NCI-H460 (cell line): ENCODE data around the gene GAS2L2. TPM values are rescaled to one million over a fixed set of nuclear protein-coding genes. Genes with fewer than 3 reads are reported as not detected.

Source experiments
- DNase-seq: peaks from one replicate; pipeline ENCODE4 v3.0.0-alpha.2; 2016; ENCODE audit warnings: low read depth; ENCODE audit errors: extremely low read depth
- total RNA-seq: library from RNA; depleted of rRNA; stranded (reverse); fragments of >200 nt; shearing (Covaris generic); gene quantifications from 2 replicates; pipeline ENCODE4 v1.2.3, GENCODE V29; 2014

Gene GAS2L2
- total RNA-seq, 1 experiment from 2014 or later: not detected

DNA sequence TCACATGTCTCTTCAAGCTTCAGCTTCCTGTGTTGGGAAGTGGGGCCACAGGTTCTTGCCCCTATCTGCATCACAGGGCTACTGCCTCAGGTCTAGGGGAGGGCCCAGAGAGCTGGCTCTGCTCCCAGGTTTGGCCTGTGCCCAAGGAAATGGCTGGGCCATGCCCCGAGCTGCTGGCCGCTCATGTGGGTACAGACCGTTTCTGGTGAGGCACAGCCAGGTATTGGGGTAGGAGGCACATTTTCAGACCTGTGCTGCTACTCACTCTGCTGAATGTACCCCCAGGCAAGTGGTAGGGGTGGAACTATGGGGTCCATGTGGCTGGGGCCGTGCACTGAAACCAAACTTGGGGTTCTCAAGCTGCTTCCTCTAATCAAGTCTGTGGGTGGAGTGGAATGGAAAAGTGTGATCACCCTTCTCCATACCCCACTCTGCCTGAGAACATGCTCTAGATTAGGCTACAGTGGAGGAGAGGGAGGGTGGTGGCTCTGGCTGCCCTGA, 4.6 kb downstream of the GAS2L2 start:
- DNase-seq: no peak

DNA sequence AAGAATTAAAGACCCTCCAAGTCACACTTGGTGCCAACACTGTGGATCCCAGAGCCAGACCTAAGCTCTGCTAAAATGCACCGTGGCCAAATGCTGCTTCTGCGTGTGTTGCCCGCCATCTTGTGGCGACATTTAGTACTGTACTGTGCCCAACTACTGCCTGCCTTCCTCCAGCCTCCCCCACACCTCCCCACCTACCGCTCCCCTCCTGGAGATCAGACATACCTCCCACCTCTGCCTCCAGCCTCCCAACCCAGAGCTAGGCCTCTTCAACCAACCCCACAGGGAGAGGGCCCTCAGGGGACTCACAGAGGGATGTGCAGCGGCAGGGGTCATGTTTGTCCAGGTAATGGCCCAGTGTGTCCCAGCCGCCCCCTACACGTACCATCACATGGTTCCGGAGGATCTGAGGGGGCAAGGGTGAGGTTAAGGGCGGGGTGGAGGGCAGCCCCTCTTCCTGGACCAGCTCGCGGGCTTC, 5.5 kb downstream of the GAS2L2 start:
- DNase-seq: peak; percentile 75

DNA sequence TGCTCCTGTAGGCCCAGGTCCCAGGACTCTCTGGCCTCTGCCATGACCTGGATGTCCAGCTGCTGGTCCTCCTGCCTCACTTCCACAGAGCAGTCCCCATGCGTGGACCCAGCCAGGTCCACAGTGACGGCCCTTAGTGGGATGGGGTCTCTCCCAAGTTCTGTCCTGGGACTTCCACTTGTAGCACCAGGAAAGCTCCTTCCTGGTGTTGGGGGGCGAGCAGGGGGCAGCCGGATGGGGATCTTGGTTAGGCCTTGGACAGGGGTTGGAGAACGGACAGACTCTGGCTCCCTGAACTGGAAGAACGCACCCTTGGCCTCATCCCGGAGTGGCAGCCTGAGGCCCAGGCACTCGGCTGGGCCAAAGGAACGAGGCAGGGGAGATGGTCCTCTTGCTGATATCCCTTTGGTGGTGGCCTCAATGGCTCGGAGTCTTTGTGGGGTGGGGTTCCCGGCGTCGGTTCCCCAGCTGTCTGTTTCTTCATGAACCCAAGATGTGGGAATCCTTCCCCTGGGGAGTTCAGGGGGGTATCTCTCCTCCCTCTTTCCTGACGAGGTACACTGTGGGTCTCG, 7.2 kb downstream of the GAS2L2 start:
- DNase-seq: no peak

DNA sequence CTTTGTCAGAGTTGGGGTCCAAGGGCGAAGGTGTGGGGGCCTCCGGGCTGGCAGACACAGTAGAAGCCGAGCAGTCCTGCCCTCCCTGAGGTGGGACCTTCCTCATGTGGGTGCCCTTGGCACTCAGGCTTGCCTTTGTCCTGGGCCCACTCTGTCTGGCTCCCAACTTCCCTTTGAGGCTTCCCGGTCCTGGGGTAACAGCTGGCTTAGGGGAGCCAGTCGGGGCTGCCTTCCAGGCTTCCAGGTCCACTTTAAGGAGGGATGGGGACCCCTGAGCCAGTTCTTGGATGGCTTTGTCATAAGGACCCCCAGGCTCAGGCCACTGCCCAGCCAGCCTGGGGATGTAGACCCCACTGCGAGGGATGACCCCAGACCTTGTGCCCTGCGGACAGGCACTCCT, 7.8 kb downstream of the GAS2L2 start:
- DNase-seq: no peak

DNA sequence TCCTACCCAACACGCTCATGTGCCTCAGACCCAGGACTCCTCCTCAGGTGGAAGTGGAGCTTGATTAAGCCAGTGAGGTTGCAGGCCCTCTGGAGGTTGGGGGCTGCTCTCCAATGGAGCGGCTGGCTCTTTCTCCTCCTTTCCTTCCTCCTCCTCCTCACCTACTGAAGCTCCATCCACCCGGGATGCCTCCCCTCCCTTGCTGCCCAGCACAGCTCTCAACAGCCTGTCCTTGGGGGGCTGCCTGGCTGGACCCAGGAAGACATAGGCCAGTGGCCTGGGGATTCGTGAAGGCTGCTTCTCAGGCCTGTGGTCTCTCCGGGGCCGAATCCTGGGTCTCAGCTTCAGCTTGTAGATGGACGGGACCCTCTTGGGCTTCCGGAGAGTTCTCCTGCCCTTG, 8.2 kb downstream of the GAS2L2 start:
- DNase-seq: no peak

DNA sequence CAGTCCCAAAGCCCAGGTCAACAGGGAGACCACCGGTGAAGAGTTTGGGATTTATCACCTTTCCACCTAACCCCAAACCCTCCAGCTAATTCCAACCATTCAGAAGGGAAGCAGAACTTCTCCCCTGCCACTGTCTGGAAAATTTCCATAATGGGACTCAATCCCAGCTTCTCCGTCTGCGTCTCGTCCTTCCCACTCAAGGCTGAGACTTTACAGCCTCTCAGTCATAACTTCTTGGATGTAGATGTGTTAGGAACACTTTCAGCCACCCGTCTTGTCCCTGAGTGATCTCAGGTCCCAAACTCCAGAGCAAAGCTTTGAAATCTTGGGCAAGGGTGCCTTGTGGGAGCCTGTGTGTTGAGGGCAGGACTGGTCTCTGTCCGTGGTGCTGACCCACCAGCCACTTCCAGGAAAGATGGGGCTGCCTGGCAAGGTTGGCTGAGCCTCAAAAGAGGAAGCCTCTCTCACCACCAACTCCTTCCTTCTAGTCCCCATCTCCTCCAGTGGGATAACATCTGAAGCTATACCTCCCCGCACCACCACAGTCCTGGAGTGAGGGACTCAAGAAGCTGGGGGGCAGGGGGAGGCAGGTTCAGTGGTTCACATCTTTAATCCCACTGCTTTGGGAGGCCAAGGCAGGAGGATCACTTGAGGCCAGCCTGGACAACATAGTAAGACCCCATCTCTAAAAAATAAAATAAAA, 9.3 kb downstream of the GAS2L2 start:
- DNase-seq: peak; percentile 30

DNA sequence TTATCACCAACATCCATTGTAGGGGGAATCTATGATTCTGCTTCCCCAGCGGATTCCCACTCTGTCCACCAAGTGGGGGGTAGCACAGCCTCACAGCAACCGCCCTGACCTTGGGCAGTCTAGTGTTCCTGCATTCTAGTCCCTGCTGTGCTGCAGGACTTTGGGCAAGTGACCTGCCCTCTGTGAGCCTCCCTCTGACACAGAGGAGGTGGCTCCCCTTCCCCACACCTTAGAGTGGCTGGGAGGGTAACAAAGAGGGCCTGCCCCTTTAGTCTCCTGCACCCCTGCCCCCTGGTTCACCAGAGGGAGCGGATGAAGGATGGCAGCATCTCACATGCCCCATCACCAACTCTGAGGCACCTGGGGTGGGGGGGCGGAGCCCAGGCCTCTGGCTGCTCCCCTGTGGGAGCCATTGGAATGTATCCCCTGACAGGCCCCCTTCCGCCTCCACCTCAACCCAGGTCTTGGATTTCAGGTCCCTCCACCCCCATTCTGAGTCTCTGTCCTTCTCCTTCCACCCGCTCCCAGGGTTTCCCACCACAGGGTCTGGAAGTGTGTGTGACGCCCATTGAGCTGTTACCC, 10.1 kb downstream of the GAS2L2 start:
- DNase-seq: no peak

DNA sequence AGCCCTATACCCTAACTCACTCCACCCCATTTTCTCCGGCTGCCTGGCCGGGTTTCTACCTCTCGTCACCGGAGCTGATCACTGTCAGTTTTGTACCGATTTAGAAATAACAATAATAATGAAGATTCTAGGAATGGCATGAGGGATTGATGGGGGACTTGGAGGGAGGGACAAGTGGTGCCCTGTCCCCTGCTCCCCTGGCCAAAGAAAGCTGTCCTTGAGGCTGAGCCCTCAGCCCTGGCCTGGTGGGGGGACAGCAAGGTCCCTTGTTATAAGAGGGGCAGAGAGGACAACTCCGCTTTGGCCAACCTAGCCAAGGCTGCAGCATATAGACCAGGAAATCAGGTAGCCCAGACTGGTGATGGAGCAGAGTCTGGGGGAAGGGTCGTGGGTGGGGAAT, 10.5 kb downstream of the GAS2L2 start:
- no peak for DNase-seq

DNA sequence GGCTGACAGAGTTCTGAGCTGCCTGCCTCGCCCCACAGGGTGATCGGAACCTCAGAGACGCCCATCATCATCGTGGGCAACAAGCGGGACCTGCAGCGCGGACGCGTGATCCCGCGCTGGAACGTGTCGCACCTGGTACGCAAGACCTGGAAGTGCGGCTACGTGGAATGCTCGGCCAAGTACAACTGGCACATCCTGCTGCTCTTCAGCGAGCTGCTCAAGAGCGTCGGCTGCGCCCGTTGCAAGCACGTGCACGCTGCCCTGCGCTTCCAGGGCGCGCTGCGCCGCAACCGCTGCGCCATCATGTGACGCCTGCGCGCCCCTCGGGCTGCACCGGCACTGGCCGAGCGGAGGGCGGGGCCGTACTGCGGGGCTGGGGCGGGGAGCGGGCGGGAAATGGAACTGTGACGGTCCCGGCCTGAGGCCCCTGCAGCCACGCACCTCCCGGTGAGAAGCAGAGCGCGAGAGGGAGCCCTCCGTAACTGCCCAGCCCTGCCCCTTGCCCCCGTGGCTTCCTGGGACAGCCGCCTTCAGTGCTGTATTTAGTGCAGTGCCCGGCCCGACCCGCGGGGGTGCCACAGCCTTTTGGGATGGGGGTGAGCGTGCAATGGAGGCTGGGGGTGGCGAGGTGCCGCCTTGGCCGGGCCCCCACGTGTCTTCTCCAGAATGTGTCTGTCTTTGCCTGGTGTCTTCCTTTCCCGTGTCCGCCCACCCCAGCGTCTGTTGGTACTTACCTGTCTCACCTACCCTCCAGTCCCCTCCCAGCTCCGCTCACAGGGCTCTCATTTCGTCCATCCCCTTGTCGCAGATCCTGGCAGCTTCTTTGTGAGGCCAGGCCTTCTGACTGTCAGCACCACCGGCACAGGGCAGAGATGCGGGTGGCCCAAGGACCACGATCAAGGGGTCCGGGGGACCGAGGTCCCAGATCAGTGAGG, 11.8 kb downstream of the GAS2L2 start:
- DNase-seq: no peak

DNA sequence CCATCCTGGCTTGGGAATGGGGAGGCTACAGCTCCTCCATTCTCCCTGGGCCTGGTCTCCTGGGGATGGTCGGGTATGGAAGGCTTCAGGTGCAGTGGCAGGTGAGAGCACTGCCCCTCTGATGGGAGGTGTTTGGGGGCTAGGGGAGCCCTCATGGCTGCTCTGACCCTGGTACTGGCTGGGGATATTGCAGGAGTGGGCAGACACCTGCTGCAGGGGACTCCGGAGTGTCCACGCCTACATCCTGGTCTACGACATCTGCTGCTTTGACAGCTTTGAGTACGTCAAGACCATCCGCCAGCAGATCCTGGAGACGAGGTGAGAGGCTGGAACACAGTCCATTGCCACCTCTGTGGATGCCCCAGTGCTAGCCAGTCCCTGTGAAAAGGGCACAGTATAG, 12.8 kb downstream of the GAS2L2 start:
- no peak for DNase-seq

DNA sequence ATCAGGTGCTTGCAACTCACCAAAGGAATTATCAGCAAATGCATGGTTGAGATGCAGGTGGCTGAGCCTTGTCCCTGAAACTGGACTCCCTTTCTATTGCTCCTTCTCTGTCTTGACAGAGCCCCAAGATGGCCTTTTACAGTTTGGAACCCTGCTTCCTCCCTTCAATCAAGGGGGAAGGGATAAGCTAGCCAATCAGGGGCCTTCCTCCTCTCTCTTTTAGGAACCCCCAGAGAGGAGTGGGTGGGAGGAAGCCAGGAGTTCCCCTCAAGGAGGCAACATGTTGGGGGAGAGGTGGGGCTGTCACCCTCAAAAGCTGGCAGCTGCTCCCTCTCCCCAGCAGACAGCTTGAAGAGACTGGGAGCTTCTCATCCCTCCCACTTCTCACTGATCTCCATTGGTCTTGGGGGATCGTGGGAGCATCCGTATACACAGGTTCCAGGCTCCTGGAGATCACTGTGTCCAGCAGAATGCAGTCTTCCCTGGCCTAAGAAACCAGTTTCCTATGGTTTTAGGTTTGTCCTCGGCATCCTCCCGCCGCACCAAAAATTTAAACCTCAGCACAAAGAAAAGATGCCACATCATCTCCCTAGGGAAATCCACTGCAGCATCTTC, 14.4 kb downstream of the GAS2L2 start:
- DNase-seq: no peak

DNA sequence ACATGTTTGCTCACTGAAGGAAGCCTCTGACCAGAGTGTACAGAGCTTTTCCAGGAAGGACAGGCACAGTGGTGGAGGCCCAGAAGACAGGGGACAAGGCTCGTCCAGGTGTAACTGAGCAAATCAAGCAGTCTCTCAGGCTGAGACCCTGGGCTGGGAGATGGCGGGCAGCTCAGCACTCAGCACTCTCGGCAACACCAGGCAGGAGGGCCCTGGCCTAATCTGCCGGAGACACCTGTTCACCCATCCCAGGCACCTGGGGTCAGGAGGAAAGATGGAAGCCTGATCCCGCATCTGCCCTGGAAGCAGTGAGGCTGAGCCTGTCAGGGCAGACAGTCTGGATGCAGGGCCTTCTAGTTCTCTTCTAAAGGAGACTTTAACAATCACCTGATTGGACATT, 16.8 kb downstream of the GAS2L2 start:
- DNase-seq: no peak

DNA sequence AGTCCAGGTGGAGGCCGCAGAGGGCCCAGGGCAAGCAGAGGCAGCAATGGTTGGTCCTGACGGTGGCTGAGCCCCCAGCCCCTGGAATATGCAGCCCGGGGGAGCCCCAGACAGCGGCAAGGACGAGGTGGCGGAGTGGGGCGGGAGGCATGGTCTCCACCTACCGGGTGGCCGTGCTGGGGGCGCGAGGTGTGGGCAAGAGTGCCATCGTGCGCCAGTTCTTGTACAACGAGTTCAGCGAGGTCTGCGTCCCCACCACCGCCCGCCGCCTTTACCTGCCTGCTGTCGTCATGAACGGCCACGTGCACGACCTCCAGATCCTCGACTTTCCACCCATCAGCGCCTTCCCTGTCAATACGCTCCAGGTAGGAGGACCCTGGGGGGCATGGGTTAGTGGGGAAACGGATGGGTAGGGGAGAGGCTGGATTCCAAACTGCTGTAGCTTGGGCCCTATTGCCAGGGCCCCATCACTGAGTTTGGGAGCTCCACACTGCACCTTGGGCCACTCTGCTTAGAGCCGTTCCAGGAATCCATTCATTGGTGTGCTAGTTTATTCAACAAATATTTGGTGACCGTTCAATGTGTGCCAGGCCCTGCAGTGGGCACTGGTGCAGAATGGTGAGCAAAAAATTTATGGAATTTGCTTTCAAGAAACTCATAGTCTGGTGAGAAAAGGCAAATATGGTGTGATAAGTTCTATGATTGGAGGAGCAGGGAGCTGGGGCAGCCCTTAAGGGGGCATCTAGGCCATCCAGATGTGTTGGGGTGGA, 17.8 kb downstream of the GAS2L2 start:
- DNase-seq: no peak

DNA sequence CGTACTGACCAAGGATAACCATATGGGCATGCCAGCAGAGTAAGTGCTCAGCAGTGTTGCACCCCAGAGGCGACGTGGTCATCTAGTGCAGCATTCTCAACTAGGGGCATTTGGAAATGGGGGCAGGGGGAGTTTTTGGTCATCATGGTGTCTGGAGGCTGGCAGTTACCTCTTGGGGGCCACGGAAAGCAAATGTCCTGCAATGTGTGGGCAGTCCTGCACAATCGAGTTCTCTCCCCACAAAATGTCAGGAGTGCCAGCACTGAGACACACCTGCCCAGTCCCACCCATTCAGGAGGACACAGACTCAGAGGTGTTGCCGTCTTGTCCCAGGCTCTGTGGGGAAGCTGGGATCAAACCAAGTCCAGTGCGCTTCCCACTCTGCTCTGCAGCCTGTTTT, 18.6 kb downstream of the GAS2L2 start:
- DNase-seq: no peak

DNA sequence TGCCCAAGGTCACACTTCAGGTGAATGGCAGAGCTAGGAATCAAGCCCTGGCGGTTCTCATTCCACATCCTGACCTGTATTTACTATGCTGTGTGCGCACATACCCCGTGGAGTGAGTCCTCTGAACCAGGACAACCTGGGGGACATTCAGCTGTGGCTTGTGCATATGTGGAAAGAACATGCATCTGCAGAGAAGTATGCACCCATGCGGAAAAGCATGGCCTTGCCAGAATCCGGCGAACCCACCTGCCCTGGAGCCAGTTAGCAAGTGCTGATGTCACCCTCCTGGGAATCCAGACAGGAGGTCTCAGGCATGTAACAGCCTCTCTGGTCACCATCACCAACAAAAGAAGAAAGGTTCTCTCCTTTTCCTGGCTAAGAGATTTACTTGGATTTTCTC, 19.7 kb downstream of the GAS2L2 start:
- no peak for DNase-seq

DNA sequence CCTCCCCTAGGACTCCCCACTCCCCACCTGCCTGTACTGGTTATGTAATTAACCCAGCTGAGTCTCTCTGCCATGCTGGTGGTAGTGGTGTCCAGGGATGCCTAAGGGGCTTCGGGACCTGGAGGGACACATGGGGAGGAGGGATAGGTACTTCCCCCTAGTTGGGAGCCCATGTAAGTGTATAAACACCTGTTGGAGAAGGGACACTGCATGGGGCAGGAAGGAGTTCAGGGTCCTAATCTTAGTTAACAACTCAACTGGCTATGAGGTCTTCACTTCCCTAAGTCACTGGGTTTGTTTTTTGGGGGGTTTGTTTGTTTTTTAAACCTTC, 20.3 kb downstream of the GAS2L2 start:
- DNase-seq: no peak

DNA sequence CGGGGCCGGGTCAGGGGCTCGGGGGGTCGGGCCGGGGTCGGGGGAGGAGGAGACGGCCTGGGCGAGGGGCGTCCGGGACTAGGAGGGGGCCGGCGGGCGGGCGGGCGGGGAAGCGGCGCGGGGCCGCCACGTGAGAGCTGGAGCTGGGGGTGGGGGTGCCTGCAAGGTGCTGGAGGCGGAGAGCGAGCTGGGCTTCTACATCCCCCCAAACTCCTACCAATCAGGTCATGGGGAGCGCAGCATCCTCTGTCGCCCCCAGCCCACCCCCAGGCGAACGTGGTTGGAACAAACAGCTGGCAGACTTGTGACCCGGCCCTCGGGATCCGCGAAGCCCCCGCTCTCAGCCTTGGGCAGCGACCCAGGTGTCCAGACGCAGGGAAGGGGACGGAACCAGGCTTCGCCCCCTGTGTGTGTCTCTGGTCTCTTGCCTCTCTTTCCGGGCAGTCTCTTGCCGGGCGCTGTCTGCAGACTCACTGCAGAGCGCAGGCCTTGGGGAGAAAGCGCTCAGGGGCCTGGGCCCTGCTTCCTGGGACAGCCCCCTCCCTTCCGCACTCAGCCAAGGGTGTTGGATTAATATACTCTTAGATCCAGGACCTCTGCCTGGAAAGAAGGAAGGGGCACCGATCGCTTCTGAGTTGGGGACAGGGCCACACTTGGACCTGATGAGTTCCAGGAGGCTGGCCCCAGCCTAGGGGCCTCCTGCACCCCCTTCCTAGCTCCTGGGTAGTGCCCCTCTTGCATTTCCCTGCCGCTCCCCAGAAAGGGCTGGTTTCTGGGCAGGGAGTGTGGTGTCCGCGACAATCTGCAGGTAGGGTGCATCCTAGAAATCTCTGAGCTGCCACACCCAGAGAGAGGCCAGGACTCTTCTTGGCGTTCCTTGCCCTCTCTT, 20.9 kb downstream of the GAS2L2 start:
- DNase-seq: no peak

DNA sequence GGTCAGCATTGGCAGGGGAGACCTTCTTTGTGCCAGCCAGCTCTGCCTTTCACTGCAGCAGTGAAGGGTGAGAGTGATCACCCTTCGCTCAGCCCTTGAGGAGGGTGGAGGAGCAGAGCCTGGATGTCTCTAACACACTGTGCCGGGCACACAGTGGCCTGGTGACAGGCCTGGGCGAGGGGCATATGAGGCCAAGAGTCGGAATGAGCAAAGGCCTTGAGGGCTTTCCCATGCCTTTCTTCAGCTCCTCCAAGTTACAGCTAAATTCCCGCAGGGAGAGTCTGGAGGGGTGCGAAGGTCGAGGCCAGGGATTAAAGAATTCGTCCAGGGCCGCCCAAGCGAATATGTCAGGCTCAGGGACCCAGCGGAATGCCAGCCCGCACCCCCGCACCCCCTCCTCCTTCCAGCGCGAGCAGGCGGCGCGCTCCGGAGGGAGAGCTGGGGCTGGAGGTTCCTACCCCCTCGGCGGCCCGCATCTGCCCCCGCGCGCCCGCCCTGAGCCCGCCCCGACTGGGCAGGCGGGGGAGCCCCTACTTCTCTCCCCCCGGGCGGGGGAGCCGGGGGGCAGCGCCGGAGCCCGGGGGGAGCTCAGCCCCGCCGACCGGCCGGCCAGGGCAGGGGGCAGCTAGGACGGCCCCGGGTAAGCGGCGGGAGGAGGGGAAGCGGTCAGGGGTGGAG, 21.7 kb downstream of the GAS2L2 start, which contains the start of gene RASL10B:
Gene RASL10B, plus strand, starts transcription at position 401 of the 678 bp plus-strand sequence. CDS start 3,546 bp downstream, outside the sequence.
- peak; percentile 23 for DNase-seq
